GM08714 (cell line): ENCODE data around the gene CIROP.

Experiments used
- H3K4me3 ChIP-seq: fragments of 200-500 bp; sonication (Bioruptor generic); 2 replicates; pipeline ENCODE4 v1.5.1; 2014; ENCODE audit warnings: mild to moderate bottlenecking, low read length, inconsistent platforms
- ZNF274 ChIP-seq: IDR thresholded peaks from 2 replicates; pipeline ENCODE4 v1.6.1; 2012; ENCODE audit warnings: mild to moderate bottlenecking, low read depth, low read length

Gene CIROP

GRCh38 chr14:23123419-23123818 lies 18.6 kb upstream of the CIROP start:
- no peak overlapping the region for H3K4me3 ChIP-seq
- TF ChIP-seq ZNF274: no peak

- TF ChIP-seq ZNF274: no peak
- H3K4me3 ChIP-seq: no peak overlapping the region
These were observed 17.3 kb upstream of the CIROP start for GRCh38 chr14:23122086-23122485.

- H3K4me3 ChIP-seq: no peak overlapping the region
- TF ChIP-seq ZNF274: no peak
These were observed 16.6 kb upstream of the CIROP start for GRCh38 chr14:23121361-23121771.

GRCh38 chr14:23120541-23121251 lies 15.9 kb upstream of the CIROP start:
- no peak overlapping the region for H3K4me3 ChIP-seq
- no peak for TF ChIP-seq ZNF274

- TF ChIP-seq ZNF274: no peak
These were observed 14.9 kb upstream of the CIROP start for GRCh38 chr14:23119363-23120327.

GRCh38 chr14:23118506-23119362 lies 13.9 kb upstream of the CIROP start, which contains the start of gene CEBPE:
Gene CEBPE (minus strand): TSS chr14:23119255. CDS start chr14:23119091, 164 bp downstream.
- no peak for TF ChIP-seq ZNF274
- no peak within 1 kb of the TSS for H3K4me3 ChIP-seq

More at GRCh38 chr14:23119363-23120327, 14.9 kb upstream of the CIROP start:
- no peak overlapping the region for H3K4me3 ChIP-seq

GRCh38 chr14:23117371-23118020 lies 12.7 kb upstream of the CIROP start:
- H3K4me3 ChIP-seq: no peak overlapping the region
- no peak for TF ChIP-seq ZNF274

- no peak for TF ChIP-seq ZNF274
- no peak overlapping the region for H3K4me3 ChIP-seq
These were observed 11.1 kb upstream of the CIROP start for GRCh38 chr14:23115918-23116317.

- TF ChIP-seq ZNF274: no peak
- H3K4me3 ChIP-seq: no peak overlapping the region
These were observed 10.4 kb upstream of the CIROP start for GRCh38 chr14:23115039-23115731.

- TF ChIP-seq ZNF274: no peak
- H3K4me3 ChIP-seq: no peak overlapping the region
These were observed 9.9 kb upstream of the CIROP start for GRCh38 chr14:23114669-23115038.

GRCh38 chr14:23114120-23114458 lies 9.3 kb upstream of the CIROP start:
- H3K4me3 ChIP-seq: no peak overlapping the region
- no peak for TF ChIP-seq ZNF274

- H3K4me3 ChIP-seq: no peak overlapping the region
- TF ChIP-seq ZNF274: no peak
These were observed 8.8 kb upstream of the CIROP start for GRCh38 chr14:23113431-23114119.
